DMS79 treated with DMSO at 0.1 percent for 48 hours (cell line): Measurements from ENCODE around the gene PPP4R2.

ENCODE experiments used
- DNase-seq: peaks from one replicate; lab custom pipeline; 2025; lab: John Stamatoyannopoulos, UW

The PPP4R2 gene

DNA sequence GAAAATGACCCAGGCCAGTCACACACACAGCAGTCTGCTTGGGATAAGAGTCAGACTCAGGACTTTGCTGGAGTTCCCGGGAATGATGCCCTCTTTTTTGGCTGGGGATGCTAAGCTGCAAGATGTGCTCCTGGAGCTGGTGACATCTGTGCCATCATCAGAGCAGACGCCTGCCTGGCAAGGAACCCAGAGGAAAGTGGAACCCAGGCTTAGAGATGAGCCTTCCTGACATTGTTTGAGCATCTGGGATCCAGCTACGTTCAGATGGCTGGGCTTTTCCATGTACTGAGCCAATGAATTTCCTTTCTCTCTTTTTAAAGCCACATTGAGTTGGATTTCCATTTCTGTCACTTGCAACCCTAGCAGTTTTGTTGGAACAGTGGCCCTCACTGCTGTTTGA lies 118.1 kb downstream of the PPP4R2 start:
- no peak for DNase-seq

- DNase-seq: no peak
Measured at GRCh38 chr3:73115806-73116205, 119.2 kb downstream of the PPP4R2 start.
